Subcutaneous adipose tissue (tissue), 4 donors: ENCODE results near the gene VPS13C. TPM values are rescaled to one million over a fixed set of nuclear protein-coding genes. Genes with fewer than 3 reads are reported as not detected.

Experiments used
- CTCF ChIP-seq: fragments of 450-650 bp; IDR thresholded peaks from one replicate; pipeline ENCODE4 v1.5.1; 2016; ENCODE audit warnings: low read depth, mild to moderate bottlenecking, control low read depth, antibody characterized with exemption, moderate library complexity
- total RNA-seq, 4 donors: library from RNA; depleted of rRNA; stranded (reverse); fragments of >200 nt; gene quantifications; one replicate each; pipeline ENCODE4 v1.1.0, GENCODE V29; 2016

VPS13C gene
- total RNA-seq, 4 donors from 2014 or later, result 113 to 141 (median 139) TPM

GRCh38 chr15:61827131-61827530 lies 233.1 kb downstream of the VPS13C start:
- TF ChIP-seq CTCF, result no peak

- no peak for TF ChIP-seq CTCF
These were observed 236.0 kb downstream of the VPS13C start for GRCh38 chr15:61824291-61824690.

GRCh38 chr15:61822511-61822910 lies 237.7 kb downstream of the VPS13C start:
- TF ChIP-seq CTCF, result no peak

- TF ChIP-seq CTCF, result no peak
These were observed 239.3 kb downstream of the VPS13C start for GRCh38 chr15:61820951-61821350.

GRCh38 chr15:61820212-61820611 lies 240.0 kb downstream of the VPS13C start:
- no peak for TF ChIP-seq CTCF

- no peak for TF ChIP-seq CTCF
These were observed 240.9 kb downstream of the VPS13C start for GRCh38 chr15:61819386-61819785.

- no peak for TF ChIP-seq CTCF
These were observed 241.4 kb downstream of the VPS13C start for GRCh38 chr15:61818801-61819200.
